COLO668 (cell line): ENCODE results near the gene CLECL1.
"Not testable (repeated sequence)": the region's sequence is repeated elsewhere in the genome, so short reads cannot be mapped to it uniquely, and the experiment has no call there.

Source experiments
- DNase-seq: peaks from one replicate; lab custom pipeline; 2025; ENCODE audit not compliant: unreplicated experiment; lab: John Stamatoyannopoulos, UW

CLECL1 gene

GRCh38 chr12:9697619-9698018 is 35.3 kb downstream of the CLECL1 start:
- DNase-seq = no peak

GRCh38 chr12:9695661-9696060 is 37.2 kb downstream of the CLECL1 start:
- DNase-seq = not testable (repeated sequence)

GRCh38 chr12:9695150-9695549 is 37.7 kb downstream of the CLECL1 start:
- not testable (repeated sequence) for DNase-seq

GRCh38 chr12:9694241-9694640 is 38.7 kb downstream of the CLECL1 start:
- no peak for DNase-seq

GRCh38 chr12:9692909-9693308 is 40.0 kb downstream of the CLECL1 start:
- DNase-seq = no peak

GRCh38 chr12:9687228-9687627 is 45.7 kb downstream of the CLECL1 start:
- no peak for DNase-seq

- DNase-seq = no peak
These were observed 47.0 kb downstream of the CLECL1 start for GRCh38 chr12:9685915-9686314.

- not testable (repeated sequence) for DNase-seq
These were observed 47.5 kb downstream of the CLECL1 start for GRCh38 chr12:9685366-9685765.

GRCh38 chr12:9682949-9683348 is 49.9 kb downstream of the CLECL1 start:
- not testable (repeated sequence) for DNase-seq

GRCh38 chr12:9682508-9682907 is 50.4 kb downstream of the CLECL1 start:
- DNase-seq = not testable (repeated sequence)

- no peak for DNase-seq
These were observed 58.7 kb downstream of the CLECL1 start for GRCh38 chr12:9674226-9674590.

GRCh38 chr12:9673404-9674225 is 59.3 kb downstream of the CLECL1 start:
- DNase-seq = no peak
